Measurements from ENCODE around the gene SAFB2.
"Not testable (repeated sequence)": the region's sequence is repeated elsewhere in the genome, so short reads cannot be mapped to it uniquely, and the experiment has no call there.

Gene SAFB2

GRCh38 chr19:5624018-5624663 is 1.6 kb upstream of the SAFB2 start:
- H3K36me3 Mint-ChIP-seq: peaks cover 55% of the 10 kb centered on the region
- H3K27ac Mint-ChIP-seq: peak overlapping the region; percentile 100
- H3K4me3 Mint-ChIP-seq: peak overlapping the region; percentile 100
- no peaks in the 10 kb centered on the region for H3K9me3 Mint-ChIP-seq
- ATAC-seq: no peak
- peaks cover 72% of the 10 kb centered on the region for H3K4me1 Mint-ChIP-seq
- no peaks in the 10 kb centered on the region for H3K27me3 Mint-ChIP-seq

GRCh38 chr19:5623397-5624017 is 931 bp upstream of the SAFB2 start:
- Mint-ChIP-seq H3K36me3 (peaks cover 49% of the 10 kb centered on the region), H3K27me3 (no peaks in the 10 kb centered on the region), H3K27ac (peak overlapping the region; percentile 100), H3K4me1 (peaks cover 70% of the 10 kb centered on the region), H3K9me3 (no peaks in the 10 kb centered on the region), H3K4me3 (peak overlapping the region; percentile 100)
- peak; percentile 10 for ATAC-seq

- Mint-ChIP-seq H3K27ac (peak overlapping the region; percentile 100), H3K4me3 (peak overlapping the region; percentile 100), H3K27me3 (no peaks in the 10 kb centered on the region), H3K36me3 (peaks cover 46% of the 10 kb centered on the region), H3K4me1 (peaks cover 56% of the 10 kb centered on the region), H3K9me3 (no peaks in the 10 kb centered on the region)
- ATAC-seq: no peak
Observed at GRCh38 chr19:5621945-5622464, 571 bp downstream of the SAFB2 start.

GRCh38 chr19:5621311-5621944 is 1.1 kb downstream of the SAFB2 start:
- H3K4me1 Mint-ChIP-seq: peaks cover 52% of the 10 kb centered on the region
- H3K4me3 Mint-ChIP-seq: peak overlapping the region; percentile 100
- no peaks in the 10 kb centered on the region for H3K27me3 Mint-ChIP-seq
- ATAC-seq: no peak
- peaks cover 48% of the 10 kb centered on the region for H3K36me3 Mint-ChIP-seq
- H3K27ac Mint-ChIP-seq: peak overlapping the region; percentile 100
- H3K9me3 Mint-ChIP-seq: no peaks in the 10 kb centered on the region

- Mint-ChIP-seq H3K27ac (no peak overlapping the region), H3K27me3 (no peaks in the 10 kb centered on the region), H3K9me3 (no peaks in the 10 kb centered on the region), H3K4me1 (peaks cover 37% of the 10 kb centered on the region), H3K36me3 (peaks cover 47% of the 10 kb centered on the region), H3K4me3 (no peak overlapping the region)
- no peak for ATAC-seq
Observed at GRCh38 chr19:5619946-5620345, 2.6 kb downstream of the SAFB2 start.

- no peaks in the 10 kb centered on the region for H3K9me3 Mint-ChIP-seq
- peaks cover 28% of the 10 kb centered on the region for H3K4me1 Mint-ChIP-seq
- ATAC-seq: no peak
- no peaks in the 10 kb centered on the region for H3K27me3 Mint-ChIP-seq
- peaks cover 60% of the 10 kb centered on the region for H3K36me3 Mint-ChIP-seq
- H3K27ac Mint-ChIP-seq: no peak overlapping the region
- no peak overlapping the region for H3K4me3 Mint-ChIP-seq
Observed at GRCh38 chr19:5618591-5618990, 4.0 kb downstream of the SAFB2 start.

- Mint-ChIP-seq H3K9me3 (no peaks in the 10 kb centered on the region), H3K27me3 (no peaks in the 10 kb centered on the region), H3K36me3 (peaks cover 67% of the 10 kb centered on the region), H3K27ac (no peak overlapping the region), H3K4me3 (no peak overlapping the region), H3K4me1 (peaks cover 35% of the 10 kb centered on the region)
- ATAC-seq: no peak
Observed at GRCh38 chr19:5617080-5617479, 5.5 kb downstream of the SAFB2 start.

- H3K9me3 Mint-ChIP-seq: no peaks in the 10 kb centered on the region
- ATAC-seq: no peak
- H3K4me3 Mint-ChIP-seq: no peak overlapping the region
- peaks cover 68% of the 10 kb centered on the region for H3K36me3 Mint-ChIP-seq
- no peaks in the 10 kb centered on the region for H3K27me3 Mint-ChIP-seq
- H3K4me1 Mint-ChIP-seq: peaks cover 25% of the 10 kb centered on the region
- no peak overlapping the region for H3K27ac Mint-ChIP-seq
Observed at GRCh38 chr19:5615756-5616327, 6.7 kb downstream of the SAFB2 start.

GRCh38 chr19:5612891-5613865 is 9.4 kb downstream of the SAFB2 start:
- Mint-ChIP-seq H3K4me3 (no peak overlapping the region), H3K4me1 (peaks cover 12% of the 10 kb centered on the region), H3K9me3 (no peaks in the 10 kb centered on the region), H3K27me3 (no peaks in the 10 kb centered on the region), H3K27ac (no peak overlapping the region), H3K36me3 (peaks cover 81% of the 10 kb centered on the region)
- no peak for ATAC-seq

- Mint-ChIP-seq H3K27me3 (no peaks in the 10 kb centered on the region), H3K36me3 (peaks cover 87% of the 10 kb centered on the region), H3K4me3 (no peak overlapping the region), H3K9me3 (no peaks in the 10 kb centered on the region), H3K27ac (no peak overlapping the region), H3K4me1 (peaks cover 12% of the 10 kb centered on the region)
- no peak for ATAC-seq
Observed at GRCh38 chr19:5609881-5610448, 12.6 kb downstream of the SAFB2 start.

- H3K4me3 Mint-ChIP-seq, H3K9me3 Mint-ChIP-seq, H3K27ac Mint-ChIP-seq, ATAC-seq, H3K27me3 Mint-ChIP-seq: not testable (repeated sequence)
- Mint-ChIP-seq H3K4me1 (peaks cover 12% of the 10 kb centered on the region), H3K36me3 (peaks cover 85% of the 10 kb centered on the region)
Observed at GRCh38 chr19:5608766-5609165, 13.8 kb downstream of the SAFB2 start.

- Mint-ChIP-seq H3K4me1 (peaks cover 12% of the 10 kb centered on the region), H3K27me3 (no peaks in the 10 kb centered on the region), H3K27ac (no peak overlapping the region), H3K36me3 (peaks cover 85% of the 10 kb centered on the region), H3K9me3 (no peaks in the 10 kb centered on the region), H3K4me3 (no peak overlapping the region)
- ATAC-seq: no peak
Observed at GRCh38 chr19:5608291-5608690, 14.3 kb downstream of the SAFB2 start.

GRCh38 chr19:5607318-5608275 is 15.0 kb downstream of the SAFB2 start:
- H3K4me3 Mint-ChIP-seq: no peak overlapping the region
- no peak for ATAC-seq
- no peak overlapping the region for H3K27ac Mint-ChIP-seq
- H3K4me1 Mint-ChIP-seq: peaks cover 5% of the 10 kb centered on the region
- H3K27me3 Mint-ChIP-seq: no peaks in the 10 kb centered on the region
- no peaks in the 10 kb centered on the region for H3K9me3 Mint-ChIP-seq
- peaks cover 83% of the 10 kb centered on the region for H3K36me3 Mint-ChIP-seq
